CD14-positive monocyte (primary cell): ENCODE results near the gene OTUD3. TPM values are rescaled to one million over a fixed set of nuclear protein-coding genes. Genes with fewer than 3 reads are reported as not detected.

Source experiments
- DNase-seq, 3 donors: peaks; one replicate each; pipeline ENCODE4 v3.0.0-alpha.2; 2011 to 2022
- H2AFZ ChIP-seq: 2 replicates; pipeline ENCODE4 v1.6.0; 2012; ENCODE audit warnings: mild to moderate bottlenecking, low read depth, low read length, inconsistent platforms; ENCODE audit not compliant: insufficient read depth, poor library complexity, severe bottlenecking
- H3K27ac ChIP-seq, 2 donors: 1 replicate in 1 of 2; 2 replicates in 1 of 2; pipeline ENCODE4 v1.5.1; 2012 to 2013; ENCODE audit warnings: low read length in 2 of 2, control low read depth in 1 of 2, inconsistent platforms in 1 of 2, low read depth in 1 of 2, mild to moderate bottlenecking in 1 of 2
- H3K27me3 ChIP-seq, 2 donors: one replicate each; pipeline versions ENCODE4 v1.6.0 to v1.6.1; 2011 to 2013; ENCODE audit warnings: low read length in 2 of 2; ENCODE audit not compliant: control insufficient read depth in 2 of 2, insufficient read depth in 2 of 2
- H3K36me3 ChIP-seq, 2 donors: replicated peaks in 1 of 2; 1 replicate in 1 of 2; 2 replicates in 1 of 2; pipeline versions ENCODE4 v1.5.1 to v1.6.1; 2012 to 2013; ENCODE audit warnings: low read length in 2 of 2, control low read depth in 1 of 2, inconsistent platforms in 1 of 2, mild to moderate bottlenecking in 1 of 2; ENCODE audit not compliant: insufficient read depth in 2 of 2, control insufficient read depth in 1 of 2
- H3K4me1 ChIP-seq, 2 donors: 1 replicate in 1 of 2; 2 replicates in 1 of 2; pipeline versions ENCODE4 v1.5.1 to v1.6.1; 2012 to 2013; ENCODE audit warnings: low read length in 2 of 2, control low read depth in 1 of 2, inconsistent platforms in 1 of 2, mild to moderate bottlenecking in 1 of 2, moderate library complexity in 1 of 2; ENCODE audit not compliant: insufficient read depth in 2 of 2, control insufficient read depth in 1 of 2
- H3K4me2 ChIP-seq: replicated peaks from 2 replicates; pipeline ENCODE3; 2012; ENCODE audit warnings: low read length, moderate library complexity, mild to moderate bottlenecking; ENCODE audit not compliant: poor library complexity, severe bottlenecking; ENCODE audit errors: extremely low read depth
- H3K4me3 ChIP-seq, 3 experiments: fragments of 200-600 bp in 1 of 3; sonication (generic) in 1 of 3; replicated peaks in 1 of 3; 1 replicate in 2 of 3; 2 replicates in 1 of 3; pipeline ENCODE4 v1.5.1; 2011 to 2013; ENCODE audit warnings: low read length in 3 of 3, mild to moderate bottlenecking in 3 of 3, control low read depth in 2 of 3, low read depth in 2 of 3, inconsistent platforms in 1 of 3, moderate library complexity in 1 of 3
- H3K79me2 ChIP-seq: 2 replicates; pipeline ENCODE4 v1.6.0; 2012; ENCODE audit warnings: mild to moderate bottlenecking, control low read depth, inconsistent platforms, low read length, moderate library complexity; ENCODE audit not compliant: insufficient read depth
- H3K9ac ChIP-seq: 2 replicates; pipeline ENCODE4 v1.6.0; 2017; ENCODE audit warnings: low read length, mild to moderate bottlenecking; ENCODE audit not compliant: insufficient read depth, poor library complexity, severe bottlenecking
- H3K9me3 ChIP-seq, 2 donors: replicated peaks in 1 of 2; 1 replicate in 1 of 2; 2 replicates in 1 of 2; pipeline versions ENCODE4 v1.5.1 to v1.6.1; 2012 to 2013; ENCODE audit warnings: low read length in 2 of 2, control low read depth in 1 of 2; ENCODE audit not compliant: control insufficient read depth in 1 of 2, insufficient read depth in 1 of 2
- H4K20me1 ChIP-seq: 2 replicates; pipeline ENCODE4 v1.6.0; 2012; ENCODE audit warnings: mild to moderate bottlenecking, low read length, control low read depth, moderate library complexity; ENCODE audit not compliant: insufficient read depth
- H3K27ac Mint-ChIP-seq, 7 donors: one replicate each; pipeline ENCODE4 v1.8.0; 2020; ENCODE audit warnings: mild to moderate bottlenecking in 7 of 7, mixed read lengths in 7 of 7, moderate library complexity in 6 of 7, inconsistent platforms in 2 of 7
- H3K27me3 Mint-ChIP-seq, 3 donors: one replicate each; pipeline ENCODE4 v1.8.0; 2021 to 2022; ENCODE audit warnings: low read depth in 3 of 3, mild to moderate bottlenecking in 3 of 3, mixed read lengths in 3 of 3, moderate library complexity in 3 of 3, inconsistent platforms in 1 of 3
- H3K36me3 Mint-ChIP-seq, 2 donors: one replicate each; pipeline ENCODE4 v1.8.0; 2020; ENCODE audit warnings: mixed read lengths in 2 of 2, inconsistent platforms in 1 of 2, mild to moderate bottlenecking in 1 of 2
- H3K4me1 Mint-ChIP-seq: one replicate; pipeline ENCODE4 v1.8.0; 2020; ENCODE audit warnings: mild to moderate bottlenecking, mixed read lengths
- H3K4me3 Mint-ChIP-seq, 2 donors: one replicate each; pipeline ENCODE4 v1.8.0; 2020; ENCODE audit warnings: mild to moderate bottlenecking in 2 of 2, mixed read lengths in 2 of 2, moderate library complexity in 1 of 2
- H3K9me3 Mint-ChIP-seq, 7 donors: one replicate each; pipeline ENCODE4 v1.8.0; 2020 to 2022; ENCODE audit warnings: mixed read lengths in 7 of 7, mild to moderate bottlenecking in 6 of 7, moderate library complexity in 6 of 7, inconsistent platforms in 2 of 7
- WGBS: methylation state at CpG from one replicate; pipeline ENCODE4 v1.1.5; 2013; ENCODE audit warnings: missing lambda C conversion rate; ENCODE audit not compliant: insufficient coverage; 5-methylcytosine and 5-hydroxymethylcytosine counted together
- intact Hi-C, 2 donors: fragments of 100-400 bp; cut with micrococcal nuclease; formaldehyde crosslinking; loops; one replicate each; pipeline versions ENCODE4 v1.15.0 to v1.15.1; 2023
- polyA plus RNA-seq, 3 donors: library from polyadenylated mRNA; depleted of rRNA in 1 of 3; unstranded in 2 of 3; stranded (reverse) in 1 of 3; fragments of 300-500 nt in 2 of 3; fragments of >200 nt in 1 of 3; fragmentation: Illumina TruSeq in 2 of 3; gene quantifications; 1 replicate in 2 of 3; 2 replicates in 1 of 3; pipeline ENCODE4 v1.2.3, GENCODE V29; 2012 to 2021
- TF ChIP-seq, protein P1 (sequence below): fragments of 200-600 bp; IDR thresholded peaks from one replicate; pipeline ENCODE4 v1.8.0; 2022; ENCODE audit warnings: antibody characterized with exemption, mild to moderate bottlenecking

The OTUD3 gene
- polyA plus RNA-seq, 3 donors, result 0.05 to 3.8 (median 1.2) TPM

- Mint-ChIP-seq H3K4me3 (no peak overlapping the region), H3K27me3 (peaks cover 24 to 45% (median 27%) of the 10 kb centered on the region in 3 donors), H3K4me1 (no peaks in the 10 kb centered on the region), H3K9me3 (peaks cover 0 to 7% (median 2%) of the 10 kb centered on the region in 7 donors), H3K27ac (no peak overlapping the region), H3K36me3 (no peaks in the 10 kb centered on the region)
- intact Hi-C loops, result no loop called here
- Histone ChIP-seq H3K4me3 (no peak overlapping the region), H4K20me1 (no peaks in the 10 kb centered on the region), H3K4me1 (no peaks in the 10 kb centered on the region), H3K9me3 (no peaks in the 10 kb centered on the region), H2AFZ (no peak overlapping the region), H3K79me2 (no peaks in the 10 kb centered on the region), H3K27me3 (peaks cover 7 to 11% of the 10 kb centered on the region in 2 donors), H3K27ac (no peak overlapping the region), H3K9ac (no peak overlapping the region), H3K36me3 (no peaks in the 10 kb centered on the region), H3K4me2 (no peak overlapping the region)
- DNase-seq, result no peak
- 79% methylated on average over 2 of the region's 7 CpGs for WGBS
- TF ChIP-seq, protein P1, sequence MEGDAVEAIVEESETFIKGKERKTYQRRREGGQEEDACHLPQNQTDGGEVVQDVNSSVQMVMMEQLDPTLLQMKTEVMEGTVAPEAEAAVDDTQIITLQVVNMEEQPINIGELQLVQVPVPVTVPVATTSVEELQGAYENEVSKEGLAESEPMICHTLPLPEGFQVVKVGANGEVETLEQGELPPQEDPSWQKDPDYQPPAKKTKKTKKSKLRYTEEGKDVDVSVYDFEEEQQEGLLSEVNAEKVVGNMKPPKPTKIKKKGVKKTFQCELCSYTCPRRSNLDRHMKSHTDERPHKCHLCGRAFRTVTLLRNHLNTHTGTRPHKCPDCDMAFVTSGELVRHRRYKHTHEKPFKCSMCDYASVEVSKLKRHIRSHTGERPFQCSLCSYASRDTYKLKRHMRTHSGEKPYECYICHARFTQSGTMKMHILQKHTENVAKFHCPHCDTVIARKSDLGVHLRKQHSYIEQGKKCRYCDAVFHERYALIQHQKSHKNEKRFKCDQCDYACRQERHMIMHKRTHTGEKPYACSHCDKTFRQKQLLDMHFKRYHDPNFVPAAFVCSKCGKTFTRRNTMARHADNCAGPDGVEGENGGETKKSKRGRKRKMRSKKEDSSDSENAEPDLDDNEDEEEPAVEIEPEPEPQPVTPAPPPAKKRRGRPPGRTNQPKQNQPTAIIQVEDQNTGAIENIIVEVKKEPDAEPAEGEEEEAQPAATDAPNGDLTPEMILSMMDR, result no peak
These were observed 10.0 kb upstream of the OTUD3 start for GRCh38 chr1:19872190-19872589.

- H3K27me3 ChIP-seq, result peaks cover 0 to 2% of the 10 kb centered on the region in 2 donors
- Mint-ChIP-seq H3K4me3 (no peak overlapping the region), H3K4me1 (peaks cover 4% of the 10 kb centered on the region), H3K27ac (no peak overlapping the region), H3K27me3 (peaks cover 14 to 38% (median 23%) of the 10 kb centered on the region in 3 donors), H3K9me3 (peaks cover 0 to 7% (median 3%) of the 10 kb centered on the region in 7 donors), H3K36me3 (no peaks in the 10 kb centered on the region)
- no peaks in the 10 kb centered on the region for H3K9me3 ChIP-seq
- intact Hi-C loops, result no loop called here
- DNase-seq, result no peak
- TF ChIP-seq, protein P1, result no peak
- no peak overlapping the region for H2AFZ ChIP-seq
- peaks cover 0 to 3% of the 10 kb centered on the region in 2 donors for H3K4me1 ChIP-seq
- no peaks in the 10 kb centered on the region for H4K20me1 ChIP-seq
- H3K27ac ChIP-seq, result no peak overlapping the region
- H3K79me2 ChIP-seq, result no peaks in the 10 kb centered on the region
- no peaks in the 10 kb centered on the region for H3K36me3 ChIP-seq
- no peak overlapping the region for H3K4me2 ChIP-seq
- H3K9ac ChIP-seq, result no peak overlapping the region
- 78% methylated on average over 11 of the region's 16 CpGs for WGBS
- H3K4me3 ChIP-seq, result no peak overlapping the region
These were observed 4.9 kb upstream of the OTUD3 start for GRCh38 chr1:19877181-19877750.
